Tibial artery (tissue), 4 donors: Measurements from ENCODE around the gene LIMS2.
A peak's percentile ranks its signal among the peaks of the same experiment; 100 is the strongest.

Source experiments
- DNase-seq, 2 donors: peaks; one replicate each; pipeline ENCODE4 v3.0.0-alpha.2; 2019
- H3K27ac ChIP-seq, 2 donors: fragments of 200-600 bp; sonication (generic) in 1 of 2; 1 replicate in 1 of 2; 2 replicates in 1 of 2; pipeline ENCODE4 v1.5.1; 2018 to 2019; ENCODE audit warnings: mild to moderate bottlenecking in 1 of 2
- H3K27me3 ChIP-seq, 2 donors: fragments of 200-600 bp; sonication (generic) in 1 of 2; one replicate each; pipeline versions ENCODE4 v1.5.1 to v1.6.0; 2016 to 2019
- H3K36me3 ChIP-seq, 3 donors: fragments of 200-600 bp; sonication (generic) in 2 of 3; one replicate each; pipeline ENCODE4 v1.5.1; 2016 to 2019; ENCODE audit warnings: mild to moderate bottlenecking in 2 of 3
- H3K4me1 ChIP-seq, 4 donors: fragments of 200-600 bp; sonication (generic) in 2 of 4; 1 replicate in 3 of 4; 2 replicates in 1 of 4; pipeline ENCODE4 v1.5.1; 2016 to 2019
- H3K4me3 ChIP-seq, 2 donors: fragments of 200-600 bp; sonication (generic) in 1 of 2; 1 replicate in 1 of 2; 2 replicates in 1 of 2; pipeline ENCODE4 v1.5.1; 2018 to 2019; ENCODE audit warnings: mild to moderate bottlenecking in 2 of 2
- H3K9me3 ChIP-seq, 3 donors: fragments of 200-600 bp; sonication (generic) in 1 of 3; one replicate each; pipeline ENCODE4 v1.5.1; 2016 to 2019
- CTCF ChIP-seq, 2 experiments: fragments of 200-600 bp in 1 of 2; fragments of 450-650 bp in 1 of 2; IDR thresholded peaks; one replicate each; pipeline ENCODE4 v1.5.1; 2017 to 2019; ENCODE audit warnings: antibody characterized with exemption in 2 of 2, mild to moderate bottlenecking in 1 of 2, moderate library complexity in 1 of 2
- intact Hi-C: fragments of 100-400 bp; cut with DNase I; formaldehyde crosslinking; loops from one replicate; pipeline ENCODE4 v1.15.0; 2023; ENCODE audit warnings: low total_unique reads

Gene LIMS2

GRCh38 chr2:127697482-127698180 lies 22.3 kb upstream of the LIMS2 start:
- intact Hi-C loops, result loop anchor here (5.0 to 10.0 kb wide), 3 partner anchors 105 to 327 kb away; partner anchors contain the start of gene SAP130
- Histone ChIP-seq H3K36me3 (no peaks in the 10 kb centered on the region), H3K4me1 (peaks cover 0 to 27% (median 12%) of the 10 kb centered on the region in 4 donors), H3K27ac (no peak overlapping the region), H3K27me3 (no peaks in the 10 kb centered on the region), H3K4me3 (no peak overlapping the region), H3K9me3 (no peaks in the 10 kb centered on the region)
- TF ChIP-seq CTCF (IDR thresholded peaks at IDR 0.05), result no peak
- DNase-seq, result no peak

GRCh38 chr2:127695491-127696472 lies 20.5 kb upstream of the LIMS2 start:
- DNase-seq, result peak; percentile 71 to 89
- Histone ChIP-seq H3K4me3 (peak overlapping the region; percentile 41 to 44), H3K4me1 (peaks cover 0 to 24% (median 8%) of the 10 kb centered on the region in 4 donors), H3K27ac (peak overlapping the region; percentile 62 to 87), H3K27me3 (no peaks in the 10 kb centered on the region), H3K9me3 (no peaks in the 10 kb centered on the region), H3K36me3 (no peaks in the 10 kb centered on the region)
- peak; percentile 51 to 54 for TF ChIP-seq CTCF (IDR thresholded peaks at IDR 0.05)
- intact Hi-C loops, result loop anchor here (5.0 to 10.0 kb wide), 3 partner anchors 103 to 329 kb away; partner anchors contain the start of gene SAP130

GRCh38 chr2:127694986-127695385 lies 19.7 kb upstream of the LIMS2 start:
- no peaks in the 10 kb centered on the region for H3K9me3 ChIP-seq
- peak overlapping the region; percentile 41 to 44 for H3K4me3 ChIP-seq
- peak overlapping the region; percentile 62 to 87 for H3K27ac ChIP-seq
- H3K36me3 ChIP-seq, result no peaks in the 10 kb centered on the region
- no peaks in the 10 kb centered on the region for H3K27me3 ChIP-seq
- TF ChIP-seq CTCF (IDR thresholded peaks at IDR 0.05), result no peak
- intact Hi-C loops, result loop anchor here (5.0 to 10.0 kb wide), 3 partner anchors 103 to 330 kb away; partner anchors contain the start of gene SAP130
- DNase-seq, result peak; percentile 77 to 90
- H3K4me1 ChIP-seq, result peaks cover 0 to 19% (median 7%) of the 10 kb centered on the region in 4 donors

- TF ChIP-seq CTCF (IDR thresholded peaks at IDR 0.05), result no peak
- Histone ChIP-seq H3K36me3 (no peaks in the 10 kb centered on the region), H3K27ac (no peak overlapping the region), H3K4me3 (no peak overlapping the region), H3K27me3 (no peaks in the 10 kb centered on the region), H3K9me3 (no peaks in the 10 kb centered on the region), H3K4me1 (peaks cover 0 to 11% (median 3%) of the 10 kb centered on the region in 4 donors)
- intact Hi-C loops, result loop anchor here (10.0 kb wide), 1 partner anchor 334 kb away; the partner anchor contains the start of gene SAP130
- DNase-seq, result no peak
Observed at GRCh38 chr2:127690696-127691095, 15.4 kb upstream of the LIMS2 start.

- H3K27ac ChIP-seq, result no peak overlapping the region
- TF ChIP-seq CTCF (IDR thresholded peaks at IDR 0.05), result no peak
- H3K27me3 ChIP-seq, result no peaks in the 10 kb centered on the region
- no peak overlapping the region for H3K4me3 ChIP-seq
- peaks cover 0 to 7% (median 0%) of the 10 kb centered on the region in 4 donors for H3K4me1 ChIP-seq
- intact Hi-C loops, result no loop called here
- no peak for DNase-seq
- no peaks in the 10 kb centered on the region for H3K36me3 ChIP-seq
- H3K9me3 ChIP-seq, result no peaks in the 10 kb centered on the region
Observed at GRCh38 chr2:127688405-127688804, 13.1 kb upstream of the LIMS2 start.
